ENCODE measurements around the gene PGAM4. TPM values are rescaled to one million over a fixed set of nuclear protein-coding genes. Genes with fewer than 3 reads are reported as not detected.

The PGAM4 gene
- polyA plus RNA-seq, 1 experiment = 0.40 TPM

DNA sequence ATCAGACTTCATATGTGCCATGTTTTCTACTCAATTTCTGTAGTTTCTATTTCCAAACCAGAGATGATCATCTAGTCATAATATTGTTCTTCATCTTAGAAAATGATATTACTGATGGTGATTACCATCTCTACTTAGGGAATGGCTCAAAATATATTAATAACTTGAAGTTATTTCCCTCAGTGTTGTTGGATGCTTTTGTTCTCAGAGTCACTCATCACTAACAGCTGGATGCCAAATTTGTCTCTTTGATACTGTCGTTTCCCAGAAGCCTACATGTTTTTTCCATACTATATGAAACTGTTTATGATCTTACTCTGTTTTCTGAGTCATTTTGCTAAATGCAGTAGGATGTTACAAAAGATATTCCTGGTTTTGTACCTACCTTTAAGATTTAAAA lies 8.9 kb downstream of the PGAM4 start:
- TF ChIP-seq, protein P1, sequence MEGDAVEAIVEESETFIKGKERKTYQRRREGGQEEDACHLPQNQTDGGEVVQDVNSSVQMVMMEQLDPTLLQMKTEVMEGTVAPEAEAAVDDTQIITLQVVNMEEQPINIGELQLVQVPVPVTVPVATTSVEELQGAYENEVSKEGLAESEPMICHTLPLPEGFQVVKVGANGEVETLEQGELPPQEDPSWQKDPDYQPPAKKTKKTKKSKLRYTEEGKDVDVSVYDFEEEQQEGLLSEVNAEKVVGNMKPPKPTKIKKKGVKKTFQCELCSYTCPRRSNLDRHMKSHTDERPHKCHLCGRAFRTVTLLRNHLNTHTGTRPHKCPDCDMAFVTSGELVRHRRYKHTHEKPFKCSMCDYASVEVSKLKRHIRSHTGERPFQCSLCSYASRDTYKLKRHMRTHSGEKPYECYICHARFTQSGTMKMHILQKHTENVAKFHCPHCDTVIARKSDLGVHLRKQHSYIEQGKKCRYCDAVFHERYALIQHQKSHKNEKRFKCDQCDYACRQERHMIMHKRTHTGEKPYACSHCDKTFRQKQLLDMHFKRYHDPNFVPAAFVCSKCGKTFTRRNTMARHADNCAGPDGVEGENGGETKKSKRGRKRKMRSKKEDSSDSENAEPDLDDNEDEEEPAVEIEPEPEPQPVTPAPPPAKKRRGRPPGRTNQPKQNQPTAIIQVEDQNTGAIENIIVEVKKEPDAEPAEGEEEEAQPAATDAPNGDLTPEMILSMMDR (IDR thresholded peaks at IDR 0.05; ENCODE audit: low read depth, low read length) = no peak
- Histone ChIP-seq H3K4me3 (ENCODE audit: low read depth, low read length) (no peak overlapping the region), H3K27me3 (ENCODE audit: control insufficient read depth, insufficient read depth, low read length) (no peaks in the 10 kb centered on the region), H3K27ac (ENCODE audit: low read depth, low read length) (no peak overlapping the region), H3K9me3 (ENCODE audit: control insufficient read depth, insufficient read depth, low read length) (no peaks in the 10 kb centered on the region; the same call in 1 of the 2 replicates)
- CTCF ChIA-PET = no interaction called here
- POLR2A ChIA-PET = no interaction called here
- DNase-seq (ENCODE audit: low read depth, low spot score) = no peak

DNA sequence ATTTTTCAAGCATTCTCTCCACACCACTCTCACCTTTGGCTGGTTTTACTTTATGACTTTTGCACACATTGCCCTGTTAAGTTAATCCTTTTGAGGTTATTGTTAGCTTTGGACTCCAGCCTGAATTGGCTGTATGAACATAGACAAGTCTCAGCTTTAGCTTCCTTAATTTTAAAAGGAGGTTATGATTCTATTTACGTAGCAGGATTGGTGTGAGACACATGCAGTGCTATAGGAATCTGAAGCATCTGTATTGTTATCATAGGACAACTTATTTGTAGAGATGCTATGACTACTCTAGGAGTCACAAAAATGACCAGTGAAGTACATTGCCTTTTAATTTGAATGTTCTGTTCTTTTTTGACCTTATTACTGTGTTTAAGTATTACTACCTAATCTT lies 15.7 kb downstream of the PGAM4 start:
- Histone ChIP-seq H3K27ac (ENCODE audit: low read depth, low read length) (no peak overlapping the region), H3K4me3 (ENCODE audit: low read depth, low read length) (no peak overlapping the region), H3K9me3 (ENCODE audit: control insufficient read depth, insufficient read depth, low read length) (no peaks in the 10 kb centered on the region), H3K27me3 (ENCODE audit: control insufficient read depth, insufficient read depth, low read length) (no peaks in the 10 kb centered on the region)
- ChIA-PET CTCF (no interaction called here), POLR2A (no interaction called here)
- no peak for DNase-seq (ENCODE audit: low read depth, low spot score)
- TF ChIP-seq, protein P1 (IDR thresholded peaks at IDR 0.05; ENCODE audit: low read depth, low read length) = no peak

DNA sequence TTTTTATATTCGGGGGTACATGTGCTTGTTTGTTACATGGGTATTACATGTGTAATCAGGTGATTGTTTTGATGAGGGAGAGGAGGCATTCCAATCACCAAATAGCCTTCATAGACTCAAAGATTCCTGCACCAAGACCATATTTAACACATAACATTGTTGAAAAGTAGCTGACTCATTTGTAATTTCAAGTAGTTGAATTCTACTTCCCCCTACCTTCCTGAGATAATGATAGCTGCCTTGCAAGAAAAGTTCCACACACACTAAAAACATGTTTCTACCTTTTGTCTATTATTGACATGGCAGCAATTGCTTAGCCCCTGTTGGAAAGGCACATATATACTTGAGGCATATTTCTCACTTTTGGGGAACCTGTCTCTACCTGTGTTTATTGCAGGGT lies 16.1 kb downstream of the PGAM4 start:
- ChIA-PET POLR2A (no interaction called here), CTCF (no interaction called here)
- no peak for DNase-seq (ENCODE audit: low read depth, low spot score)

DNA sequence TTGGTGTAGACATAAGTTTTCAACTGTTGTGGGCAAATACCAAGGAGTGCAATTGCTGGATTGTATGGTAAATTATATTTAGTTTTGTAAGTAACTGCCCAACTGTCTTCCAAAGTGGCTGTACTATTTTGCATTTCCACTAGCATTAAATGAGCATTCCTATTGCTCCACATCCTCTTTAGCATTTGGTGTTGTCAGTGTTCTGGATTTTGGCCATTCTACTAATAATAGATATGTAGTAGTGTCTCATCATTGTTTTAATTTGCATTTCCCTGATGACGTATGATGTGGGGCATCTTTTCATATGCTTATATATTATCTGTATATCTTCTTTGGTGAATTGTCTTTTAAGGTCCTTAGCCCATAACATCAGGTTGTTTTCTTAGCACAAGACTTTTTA lies 17.3 kb downstream of the PGAM4 start:
- POLR2A ChIA-PET = no interaction called here
- no peak for DNase-seq (ENCODE audit: low read depth, low spot score)
- CTCF ChIA-PET = no interaction called here
- Histone ChIP-seq H3K27ac (ENCODE audit: low read depth, low read length) (no peak overlapping the region), H3K27me3 (ENCODE audit: control insufficient read depth, insufficient read depth, low read length) (no peaks in the 10 kb centered on the region), H3K4me3 (ENCODE audit: low read depth, low read length) (no peak overlapping the region), H3K9me3 (ENCODE audit: control insufficient read depth, insufficient read depth, low read length) (no peaks in the 10 kb centered on the region)
- TF ChIP-seq, protein P1 (IDR thresholded peaks at IDR 0.05; ENCODE audit: low read depth, low read length) = no peak

More for the DNA sequence above, 16.1 kb downstream of the PGAM4 start:
- Histone ChIP-seq H3K9me3 (ENCODE audit: control insufficient read depth, insufficient read depth, low read length) (no peaks in the 10 kb centered on the region), H3K4me3 (ENCODE audit: low read depth, low read length) (no peak overlapping the region), H3K27ac (ENCODE audit: low read depth, low read length) (no peak overlapping the region), H3K27me3 (ENCODE audit: control insufficient read depth, insufficient read depth, low read length) (no peaks in the 10 kb centered on the region)
- TF ChIP-seq, protein P1 (IDR thresholded peaks at IDR 0.05; ENCODE audit: low read depth, low read length) = no peak

DNA sequence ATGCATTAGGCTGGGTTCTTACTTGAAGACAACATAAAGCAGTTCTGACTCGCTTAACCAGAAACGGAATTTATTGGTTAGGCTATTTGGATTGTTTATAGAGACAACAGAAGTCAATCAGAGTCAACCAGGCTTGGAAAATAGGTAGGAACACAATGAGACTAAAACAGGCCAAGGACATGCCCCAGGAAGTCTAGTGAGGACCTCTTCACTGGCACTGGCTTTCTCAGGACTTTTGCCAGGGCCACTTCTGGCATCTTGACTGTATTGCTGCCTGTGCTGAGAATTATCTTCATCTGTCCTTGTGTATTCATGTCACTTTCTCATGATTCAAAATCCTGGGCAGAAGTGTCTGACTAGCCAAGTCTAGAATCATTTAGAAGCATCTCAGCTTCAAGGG lies 19.6 kb downstream of the PGAM4 start:
- TF ChIP-seq, protein P1 (IDR thresholded peaks at IDR 0.05; ENCODE audit: low read depth, low read length) = no peak
- CTCF ChIA-PET = no interaction called here
- POLR2A ChIA-PET = no interaction called here

More for the DNA sequence above, 19.6 kb downstream of the PGAM4 start:
- H3K9me3 ChIP-seq (ENCODE audit: control insufficient read depth, insufficient read depth, low read length) = no peaks in the 10 kb centered on the region
- no peak for DNase-seq (ENCODE audit: low read depth, low spot score)
- no peak overlapping the region for H3K27ac ChIP-seq (ENCODE audit: low read depth, low read length)
- H3K4me3 ChIP-seq (ENCODE audit: low read depth, low read length) = no peak overlapping the region
- H3K27me3 ChIP-seq (ENCODE audit: control insufficient read depth, insufficient read depth, low read length) = no peaks in the 10 kb centered on the region
